Activated naive CD4-positive, alpha-beta T cell treated with anti-CD3 and anti-CD28 coated beads, Interleukin-2, amount 50 U/mL, for 16 hours (primary cell): Measurements from ENCODE around the gene FBXL7.

Source experiments
- DNase-seq: peaks from one replicate; pipeline ENCODE4 v3.0.0-alpha.2; 2020

FBXL7 gene

GRCh38 chr5:15966066-15966640 is 466.2 kb downstream of the FBXL7 start:
- DNase-seq: no peak

DNA sequence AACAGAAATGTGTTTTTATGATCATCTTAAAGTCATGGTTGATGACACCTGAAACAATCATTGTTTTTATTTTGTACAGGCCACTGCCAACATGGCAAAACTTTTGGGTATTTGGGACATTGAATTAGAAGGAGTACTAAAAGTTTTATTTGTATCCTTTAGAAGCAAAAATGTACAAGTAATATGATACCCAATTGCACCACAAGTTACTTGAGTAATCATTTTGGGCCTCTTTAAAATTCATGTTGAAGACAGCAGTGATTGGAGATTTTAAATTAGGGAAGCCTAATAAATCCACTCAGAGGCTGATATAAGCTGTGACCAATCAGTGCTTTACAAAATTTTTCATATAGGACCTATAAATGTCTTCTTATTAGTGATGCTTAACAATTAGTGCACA is 466.7 kb downstream of the FBXL7 start:
- no peak for DNase-seq

DNA sequence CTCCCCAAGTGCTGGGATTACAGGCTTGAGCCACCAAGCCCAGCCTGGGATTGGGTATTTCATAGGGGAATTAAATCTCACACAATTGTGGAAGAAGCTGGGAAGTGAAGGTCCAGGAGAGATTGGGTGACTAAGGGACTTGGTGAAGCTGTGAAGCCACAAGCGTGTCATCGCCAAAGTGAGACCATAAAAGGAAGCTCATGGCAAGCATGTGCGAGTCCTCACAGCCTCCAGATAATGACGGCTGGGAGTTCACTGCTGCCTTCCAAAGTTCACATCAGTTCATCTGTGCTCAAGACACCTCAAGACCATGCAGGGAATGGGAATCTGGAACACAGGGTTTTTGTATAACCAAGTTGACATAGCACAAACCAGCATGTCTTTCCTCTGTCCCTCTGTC is 469.0 kb downstream of the FBXL7 start:
- no peak for DNase-seq

- no peak for DNase-seq
These were observed 477.9 kb downstream of the FBXL7 start for GRCh38 chr5:15977851-15978250.

DNA sequence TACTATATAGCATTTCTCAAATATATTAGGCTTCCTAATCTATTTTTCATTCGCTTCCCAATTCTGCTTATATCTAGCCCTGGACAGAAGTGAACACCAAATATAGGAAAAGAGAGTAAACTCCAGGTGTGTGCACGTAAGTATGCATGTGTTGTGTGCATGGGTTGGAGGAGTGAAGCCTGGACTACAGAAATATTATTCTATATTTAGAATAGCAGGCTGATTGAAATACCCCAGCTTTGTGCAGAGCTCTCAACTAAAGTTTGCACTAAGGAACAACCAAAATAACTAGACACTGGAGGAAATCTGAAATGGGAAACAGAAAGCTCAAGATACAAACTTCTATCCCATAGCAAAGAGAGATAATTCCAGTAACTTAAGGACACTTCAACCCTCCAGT is 480.9 kb downstream of the FBXL7 start:
- DNase-seq: no peak

GRCh38 chr5:15983392-15983791 is 483.4 kb downstream of the FBXL7 start:
- DNase-seq: no peak
